HepG2 (cell line): ENCODE data around the gene ZNF687. TPM values are rescaled to one million over a fixed set of nuclear protein-coding genes. Genes with fewer than 3 reads are reported as not detected.

Source experiments
- BCL6 ChIP-seq: IDR thresholded peaks from 2 replicates; pipeline ENCODE4 v1.6.1; 2016; ENCODE audit warnings: missing genetic modification reagents, missing compliant biosample characterization
- GATAD1 ChIP-seq: IDR thresholded peaks from 2 replicates; pipeline ENCODE4 v1.6.1; 2016; ENCODE audit warnings: missing genetic modification reagents, missing compliant biosample characterization
- HDAC6 ChIP-seq: fragments of 200-600 bp; sonication (generic); IDR thresholded peaks from 2 replicates; pipeline ENCODE4 v1.7.0; 2017; ENCODE audit warnings: mild to moderate bottlenecking, antibody characterized with exemption, low read length, low read depth
- MAF1 ChIP-seq: sonication (generic); formaldehyde crosslinking; IDR thresholded peaks from 2 replicates; pipeline ENCODE4 v1.5.0; 2020; ENCODE audit warnings: missing genetic modification reagents, borderline replicate concordance
- NFRKB ChIP-seq: fragments of 450-650 bp; IDR thresholded peaks from 2 replicates; pipeline ENCODE4 v1.6.1; 2017
- RFX3 ChIP-seq: IDR thresholded peaks from 2 replicates; pipeline ENCODE4 v1.6.1; 2016; ENCODE audit warnings: missing biosample characterization, missing genetic modification reagents
- SNAPC2 ChIP-seq: sonication (generic); formaldehyde crosslinking; IDR thresholded peaks from 2 replicates; pipeline ENCODE4 v1.8.1; 2022; ENCODE audit warnings: mild to moderate bottlenecking, missing genetic modification reagents
- YY1 ChIP-seq: IDR thresholded peaks from 2 replicates; pipeline ENCODE4 v1.6.1; 2011; ENCODE audit warnings: low read length, low read depth, moderate library complexity, mild to moderate bottlenecking; ENCODE audit not compliant: insufficient read depth, insufficient replicate concordance
- ZFP36L1 ChIP-seq: sonication (generic); formaldehyde crosslinking; IDR thresholded peaks from 2 replicates; pipeline ENCODE4 v1.8.0; 2022; ENCODE audit warnings: mild to moderate bottlenecking, missing genetic modification reagents, moderate library complexity
- ZNF343 ChIP-seq: sonication (generic); formaldehyde crosslinking; IDR thresholded peaks from 2 replicates; pipeline ENCODE4 v1.4.0; 2020; ENCODE audit warnings: mild to moderate bottlenecking, missing genetic modification reagents
- ZNF850 ChIP-seq: sonication (generic); formaldehyde crosslinking; conservative IDR thresholded peaks from 2 replicates; pipeline ENCODE4 v1.9.0; 2021; ENCODE audit warnings: mild to moderate bottlenecking, missing genetic modification reagents
- polyA plus RNA-seq, 8 experiments: library from polyadenylated mRNA; depleted of rRNA in 3 of 8; stranded (reverse) in 7 of 8; unstranded in 1 of 8; fragments of >200 nt; fragmentation: Illumina TruSeq in 4 of 8; extraction: Trizol in 4 of 8; gene quantifications; 2 replicates each; pipeline versions ENCODE4 v1.2.1 to v1.2.3, GENCODE V29; 2011 to 2016; ENCODE audit warnings: low read depth in 4 of 8, missing spikeins in 1 of 8, mixed read lengths in 1 of 8; ENCODE audit not compliant: insufficient read depth in 1 of 8
- total RNA-seq, 5 experiments: library from RNA; depleted of rRNA; stranded (reverse); fragments of >200 nt; fragmentation: Illumina TruSeq; extraction: Trizol; gene quantifications; 2 replicates each; pipeline ENCODE4 v1.2.3, GENCODE V29; 2016; ENCODE audit warnings: low read depth in 1 of 5
- TF ChIP-seq, protein P1 (sequence below): sonication (generic); formaldehyde crosslinking; IDR thresholded peaks from 2 replicates; pipeline ENCODE4 v1.8.1; 2023; ENCODE audit warnings: mild to moderate bottlenecking, missing genetic modification reagents
- TF ChIP-seq, protein P2 (sequence below): sonication (generic); formaldehyde crosslinking; IDR thresholded peaks from 2 replicates; pipeline ENCODE4 v1.8.1; 2023; ENCODE audit warnings: missing genetic modification reagents, mild to moderate bottlenecking, borderline replicate concordance
- TF ChIP-seq, protein P3 (sequence below), 2 experiments: fragments of 450-650 bp in 1 of 2; sonication (generic) in 1 of 2; formaldehyde crosslinking in 1 of 2; IDR thresholded peaks; 2 replicates each; pipeline versions ENCODE4 v1.6.1 to v1.8.0; 2016 to 2022; ENCODE audit warnings: antibody characterized with exemption in 1 of 2, mild to moderate bottlenecking in 1 of 2, missing genetic modification reagents in 1 of 2
- TF ChIP-seq, protein P4 (sequence below): sonication (generic); formaldehyde crosslinking; IDR thresholded peaks from 2 replicates; pipeline ENCODE4 v1.8.1; 2022; ENCODE audit warnings: low read depth, mild to moderate bottlenecking, missing genetic modification reagents

The ZNF687 gene
- total and polyA plus RNA-seq, 2 of the 13 experiments (the other 11 are each of a cell fraction or from before 2014, with no cell fraction given), result 14.1 to 16.5 TPM

DNA sequence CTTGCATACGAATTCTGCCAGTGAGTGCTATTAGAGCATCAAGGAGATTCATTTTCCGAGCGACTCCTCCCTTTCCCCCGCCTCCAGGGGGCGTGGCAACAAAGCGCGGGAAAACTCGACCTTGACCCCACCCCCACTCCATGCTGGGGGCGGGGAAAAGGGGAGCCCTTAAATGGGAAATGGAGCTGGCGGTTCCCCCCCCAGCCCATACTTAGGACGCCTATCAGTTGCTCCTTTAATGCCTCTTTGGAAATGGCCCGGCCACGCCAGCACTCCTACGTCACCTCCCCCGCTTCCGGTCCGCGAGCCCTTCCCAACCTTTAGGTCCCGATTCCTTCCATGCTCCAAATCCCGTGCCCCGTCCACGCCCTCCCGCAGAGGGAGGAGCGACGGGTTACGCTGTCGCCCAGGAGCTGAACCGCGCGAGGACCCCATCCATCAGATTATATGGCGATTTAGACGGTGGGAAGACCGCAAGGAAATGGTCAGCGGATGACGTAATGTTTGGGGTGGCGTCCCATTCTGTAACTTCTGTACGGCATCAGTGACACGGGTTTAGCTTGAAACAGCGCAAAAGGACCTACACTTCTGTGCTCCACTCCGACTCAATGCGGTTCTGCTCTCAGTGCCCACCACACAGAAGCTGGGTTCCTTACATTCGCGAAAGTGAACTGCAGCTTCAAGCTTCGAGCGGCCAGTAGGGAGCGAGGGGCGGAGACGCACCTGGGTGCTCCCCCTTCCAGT lies 702 bp upstream of the ZNF687 start (continued):
- no peak for TF ChIP-seq NFRKB
- peak; percentile 49 for TF ChIP-seq YY1
- no peak for TF ChIP-seq ZFP36L1
- TF ChIP-seq, protein P1, sequence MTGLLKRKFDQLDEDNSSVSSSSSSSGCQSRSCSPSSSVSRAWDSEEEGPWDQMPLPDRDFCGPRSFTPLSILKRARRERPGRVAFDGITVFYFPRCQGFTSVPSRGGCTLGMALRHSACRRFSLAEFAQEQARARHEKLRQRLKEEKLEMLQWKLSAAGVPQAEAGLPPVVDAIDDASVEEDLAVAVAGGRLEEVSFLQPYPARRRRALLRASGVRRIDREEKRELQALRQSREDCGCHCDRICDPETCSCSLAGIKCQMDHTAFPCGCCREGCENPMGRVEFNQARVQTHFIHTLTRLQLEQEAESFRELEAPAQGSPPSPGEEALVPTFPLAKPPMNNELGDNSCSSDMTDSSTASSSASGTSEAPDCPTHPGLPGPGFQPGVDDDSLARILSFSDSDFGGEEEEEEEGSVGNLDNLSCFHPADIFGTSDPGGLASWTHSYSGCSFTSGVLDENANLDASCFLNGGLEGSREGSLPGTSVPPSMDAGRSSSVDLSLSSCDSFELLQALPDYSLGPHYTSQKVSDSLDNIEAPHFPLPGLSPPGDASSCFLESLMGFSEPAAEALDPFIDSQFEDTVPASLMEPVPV, result peak; percentile 81; the same call in 1 of the 2 replicates
- TF ChIP-seq BCL6 (CRISPR knock-in tag), result no peak; the same call in none of the 2 replicates
- TF ChIP-seq MAF1 (CRISPR knock-in tag), result no peak
- TF ChIP-seq, protein P2, sequence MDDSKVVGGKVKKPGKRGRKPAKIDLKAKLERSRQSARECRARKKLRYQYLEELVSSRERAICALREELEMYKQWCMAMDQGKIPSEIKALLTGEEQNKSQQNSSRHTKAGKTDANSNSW (CRISPR knock-in tag), result 0 out of 2 replicates have a peak, but pooled peaks have one; percentile 87
- TF ChIP-seq, protein P3, sequence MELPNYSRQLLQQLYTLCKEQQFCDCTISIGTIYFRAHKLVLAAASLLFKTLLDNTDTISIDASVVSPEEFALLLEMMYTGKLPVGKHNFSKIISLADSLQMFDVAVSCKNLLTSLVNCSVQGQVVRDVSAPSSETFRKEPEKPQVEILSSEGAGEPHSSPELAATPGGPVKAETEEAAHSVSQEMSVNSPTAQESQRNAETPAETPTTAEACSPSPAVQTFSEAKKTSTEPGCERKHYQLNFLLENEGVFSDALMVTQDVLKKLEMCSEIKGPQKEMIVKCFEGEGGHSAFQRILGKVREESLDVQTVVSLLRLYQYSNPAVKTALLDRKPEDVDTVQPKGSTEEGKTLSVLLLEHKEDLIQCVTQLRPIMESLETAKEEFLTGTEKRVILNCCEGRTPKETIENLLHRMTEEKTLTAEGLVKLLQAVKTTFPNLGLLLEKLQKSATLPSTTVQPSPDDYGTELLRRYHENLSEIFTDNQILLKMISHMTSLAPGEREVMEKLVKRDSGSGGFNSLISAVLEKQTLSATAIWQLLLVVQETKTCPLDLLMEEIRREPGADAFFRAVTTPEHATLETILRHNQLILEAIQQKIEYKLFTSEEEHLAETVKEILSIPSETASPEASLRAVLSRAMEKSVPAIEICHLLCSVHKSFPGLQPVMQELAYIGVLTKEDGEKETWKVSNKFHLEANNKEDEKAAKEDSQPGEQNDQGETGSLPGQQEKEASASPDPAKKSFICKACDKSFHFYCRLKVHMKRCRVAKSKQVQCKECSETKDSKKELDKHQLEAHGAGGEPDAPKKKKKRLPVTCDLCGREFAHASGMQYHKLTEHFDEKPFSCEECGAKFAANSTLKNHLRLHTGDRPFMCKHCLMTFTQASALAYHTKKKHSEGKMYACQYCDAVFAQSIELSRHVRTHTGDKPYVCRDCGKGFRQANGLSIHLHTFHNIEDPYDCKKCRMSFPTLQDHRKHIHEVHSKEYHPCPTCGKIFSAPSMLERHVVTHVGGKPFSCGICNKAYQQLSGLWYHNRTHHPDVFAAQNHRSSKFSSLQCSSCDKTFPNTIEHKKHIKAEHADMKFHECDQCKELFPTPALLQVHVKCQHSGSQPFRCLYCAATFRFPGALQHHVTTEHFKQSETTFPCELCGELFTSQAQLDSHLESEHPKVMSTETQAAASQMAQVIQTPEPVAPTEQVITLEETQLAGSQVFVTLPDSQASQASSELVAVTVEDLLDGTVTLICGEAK (IDR thresholded peaks at IDR 0.05), result no peak
- TF ChIP-seq, protein P3 (CRISPR knock-in tag; IDR thresholded peaks at IDR 0.05), result peak; percentile 70
- TF ChIP-seq, protein P4, sequence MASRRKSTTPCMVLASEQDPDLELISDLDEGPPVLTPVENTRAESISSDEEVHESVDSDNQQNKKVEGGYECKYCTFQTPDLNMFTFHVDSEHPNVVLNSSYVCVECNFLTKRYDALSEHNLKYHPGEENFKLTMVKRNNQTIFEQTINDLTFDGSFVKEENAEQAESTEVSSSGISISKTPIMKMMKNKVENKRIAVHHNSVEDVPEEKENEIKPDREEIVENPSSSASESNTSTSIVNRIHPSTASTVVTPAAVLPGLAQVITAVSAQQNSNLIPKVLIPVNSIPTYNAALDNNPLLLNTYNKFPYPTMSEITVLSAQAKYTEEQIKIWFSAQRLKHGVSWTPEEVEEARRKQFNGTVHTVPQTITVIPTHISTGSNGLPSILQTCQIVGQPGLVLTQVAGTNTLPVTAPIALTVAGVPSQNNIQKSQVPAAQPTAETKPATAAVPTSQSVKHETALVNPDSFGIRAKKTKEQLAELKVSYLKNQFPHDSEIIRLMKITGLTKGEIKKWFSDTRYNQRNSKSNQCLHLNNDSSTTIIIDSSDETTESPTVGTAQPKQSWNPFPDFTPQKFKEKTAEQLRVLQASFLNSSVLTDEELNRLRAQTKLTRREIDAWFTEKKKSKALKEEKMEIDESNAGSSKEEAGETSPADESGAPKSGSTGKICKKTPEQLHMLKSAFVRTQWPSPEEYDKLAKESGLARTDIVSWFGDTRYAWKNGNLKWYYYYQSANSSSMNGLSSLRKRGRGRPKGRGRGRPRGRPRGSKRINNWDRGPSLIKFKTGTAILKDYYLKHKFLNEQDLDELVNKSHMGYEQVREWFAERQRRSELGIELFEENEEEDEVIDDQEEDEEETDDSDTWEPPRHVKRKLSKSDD (CRISPR knock-in tag), result peak; percentile 98
- no peak; the same call in 1 of the 2 replicates for TF ChIP-seq SNAPC2 (CRISPR knock-in tag)
- no peak for TF ChIP-seq ZNF850 (CRISPR knock-in tag)
- TF ChIP-seq RFX3 (CRISPR knock-in tag), result no peak
- TF ChIP-seq ZNF343 (CRISPR knock-in tag), result no peak
- peak; percentile 75; the same call in 1 of the 2 replicates for TF ChIP-seq GATAD1 (CRISPR knock-in tag)
- no peak for TF ChIP-seq HDAC6
